ENCODE results near the gene THBS4. TPM values are rescaled to one million over a fixed set of nuclear protein-coding genes. Genes with fewer than 3 reads are reported as not detected.
A peak's percentile ranks its signal among the peaks of the same experiment; 100 is the strongest.
"Not testable (repeated sequence)": the region's sequence is repeated elsewhere in the genome, so short reads cannot be mapped to it uniquely, and the experiment has no call there.

Gene THBS4
- total and polyA plus RNA-seq, 9 of the 15 experiments (the other 6 are each of a cell fraction or from before 2014, with no cell fraction given), result 0.07 to 0.08 TPM; not detected in 7

- TF ChIP-seq IRF2 (CRISPR knock-in tag; IDR thresholded peaks at IDR 0.05) (no peak), BCL6 (CRISPR knock-in tag; IDR thresholded peaks at IDR 0.05) (no peak), YY1 (IDR thresholded peaks at IDR 0.05; ENCODE audit: borderline replicate concordance in 1 of 3, control insufficient read depth in 1 of 3, extremely low read depth in 1 of 3, insufficient read depth in 3 of 3, insufficient read length in 1 of 3, insufficient replicate concordance in 2 of 3, low read depth in 1 of 3, low read length in 2 of 3) (no peak)
These were observed 55.7 kb downstream of the THBS4 start (continued) for GRCh38 chr5:80090884-80091166.

GRCh38 chr5:80091792-80092192 is 56.6 kb downstream of the THBS4 start:
- intact Hi-C loops (cut with micrococcal nuclease) (loop anchor here (1.0 to 10.0 kb wide), 4 partner anchors 113 to 1103 kb away; no protein-coding TSS in a partner anchor), in situ Hi-C loops (cut with MboI) (loop anchor here (5.0 kb wide), 1 partner anchor 206 kb away; no protein-coding TSS in a partner anchor)
- WGBS (ENCODE audit: insufficient coverage, low coverage, missing lambda C conversion rate), result 17% methylated on average over 12 of the region's 15 CpGs
- H3K4me2 ChIP-seq (ENCODE audit: insufficient read depth, low read length); BruUV-seq (replicated peaks); H3K9me3 ChIP-seq (replicated peaks; ENCODE audit: control insufficient read depth, insufficient read depth, low read depth, low read length); H3K4me1 ChIP-seq (replicated peaks in 1 of 2; ENCODE audit: control insufficient read depth in 2 of 2, insufficient read depth in 2 of 2, low read length in 2 of 2); H3K27ac ChIP-seq (ENCODE audit: extremely low read depth, low read depth, low read length); H3K4me3 ChIP-seq; H3K79me2 ChIP-seq (ENCODE audit: control insufficient read depth, insufficient read depth, low read length); H2AFZ ChIP-seq (ENCODE audit: low read depth, low read length); H3K9ac ChIP-seq (ENCODE audit: insufficient read depth in 1 of 2, low read depth in 2 of 2, low read length in 2 of 2); H3K36me3 ChIP-seq (ENCODE audit: control insufficient read depth, insufficient read depth, low read length); H3K9me1 ChIP-seq (ENCODE audit: control insufficient read depth, insufficient read depth, low read length); H4K20me1 ChIP-seq (replicated peaks; ENCODE audit: control insufficient read depth, insufficient read depth, low read length); H3K27me3 ChIP-seq (ENCODE audit: control insufficient read depth in 2 of 2, insufficient read depth in 2 of 2, low read length in 2 of 2); TF ChIP-seq ZBTB40 (CRISPR knock-in tag; IDR thresholded peaks at IDR 0.05): not testable (repeated sequence)
- peak; percentile 86 for ATAC-seq
- peak; percentile 65 to 72 (median 68) for DNase-seq (ENCODE audit: extremely low read depth in 1 of 4, low spot score in 3 of 4)
- POLR2A ChIA-PET, result interaction anchor here (1.0 kb wide), 1 partner anchor 166 kb away, joined by 3 read pairs; no protein-coding TSS in a partner anchor
- FAIRE-seq, result peak; percentile 87
- CTCF ChIA-PET (ENCODE audit: low intra/inter-chr PET ratio), result interaction anchor here (0.6 to 3.5 kb wide), 6 partner anchors 183 to 1103 kb away, joined by 3 to 41 read pairs (median 6); no protein-coding TSS in a partner anchor
- TF ChIP-seq ZBTB40 (IDR thresholded peaks at IDR 0.05) (0 out of 2 replicates have a peak, but pooled peaks have one; percentile 18), RAD21 (CRISPR knock-in tag; conservative IDR thresholded peaks at IDR 0.05 in 1 of 2, IDR thresholded peaks at IDR 0.05 in 1 of 2) (peak; percentile 94 to 95), SMC3 (conservative IDR thresholded peaks at IDR 0.05; ENCODE audit: insufficient read depth, low read depth, low read length) (peak; percentile 69), ARID2 (IDR thresholded peaks at IDR 0.05) (peak; percentile 77; the same call in 1 of the 2 replicates), DEAF1 (CRISPR knock-in tag; IDR thresholded peaks at IDR 0.05) (peak; percentile 89)
